GM19372 (cell line): Measurements from ENCODE around the gene SLC5A2.
A peak's percentile ranks its signal among the peaks of the same experiment; 100 is the strongest.
"Not testable (repeated sequence)": the region's sequence is repeated elsewhere in the genome, so short reads cannot be mapped to it uniquely, and the experiment has no call there.

Source experiments
- ATAC-seq: cut with Tn5 transposase; IDR thresholded peaks from one replicate; pipeline ENCODE4 v1.9.1; 2021; ENCODE audit warnings: mild to moderate bottlenecking, low read depth, moderate library complexity; ENCODE audit not compliant: unreplicated experiment

SLC5A2 gene

GRCh38 chr16:31491778-31492418, 9.0 kb downstream of the SLC5A2 start:
- ATAC-seq, result no peak

GRCh38 chr16:31493506-31494125, 10.7 kb downstream of the SLC5A2 start:
- no peak for ATAC-seq

DNA sequence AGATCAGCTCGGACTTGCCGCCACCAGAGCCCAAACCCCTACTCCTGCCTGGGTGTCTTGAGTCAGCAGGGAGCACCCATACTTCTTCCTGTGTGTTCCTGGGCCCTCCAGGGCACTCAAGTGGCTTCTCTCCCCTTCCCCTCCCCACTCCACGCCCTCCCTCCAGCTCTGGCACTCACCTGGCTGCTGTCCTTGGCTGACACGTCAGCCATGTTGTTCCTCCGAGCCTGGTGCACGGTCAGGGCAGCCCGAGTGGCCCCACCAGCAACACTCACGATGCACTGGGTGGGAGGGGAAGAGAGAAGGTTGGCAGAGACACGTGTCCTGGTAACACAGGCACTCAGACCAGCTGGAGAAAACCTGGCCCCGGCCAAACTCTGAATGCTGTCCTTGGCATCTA, 13.7 kb downstream of the SLC5A2 start:
- ATAC-seq, result no peak

GRCh38 chr16:31498493-31498892, 15.6 kb downstream of the SLC5A2 start:
- ATAC-seq, result no peak

- no peak for ATAC-seq
Observed at GRCh38 chr16:31499928-31500327, 17.0 kb downstream of the SLC5A2 start.

DNA sequence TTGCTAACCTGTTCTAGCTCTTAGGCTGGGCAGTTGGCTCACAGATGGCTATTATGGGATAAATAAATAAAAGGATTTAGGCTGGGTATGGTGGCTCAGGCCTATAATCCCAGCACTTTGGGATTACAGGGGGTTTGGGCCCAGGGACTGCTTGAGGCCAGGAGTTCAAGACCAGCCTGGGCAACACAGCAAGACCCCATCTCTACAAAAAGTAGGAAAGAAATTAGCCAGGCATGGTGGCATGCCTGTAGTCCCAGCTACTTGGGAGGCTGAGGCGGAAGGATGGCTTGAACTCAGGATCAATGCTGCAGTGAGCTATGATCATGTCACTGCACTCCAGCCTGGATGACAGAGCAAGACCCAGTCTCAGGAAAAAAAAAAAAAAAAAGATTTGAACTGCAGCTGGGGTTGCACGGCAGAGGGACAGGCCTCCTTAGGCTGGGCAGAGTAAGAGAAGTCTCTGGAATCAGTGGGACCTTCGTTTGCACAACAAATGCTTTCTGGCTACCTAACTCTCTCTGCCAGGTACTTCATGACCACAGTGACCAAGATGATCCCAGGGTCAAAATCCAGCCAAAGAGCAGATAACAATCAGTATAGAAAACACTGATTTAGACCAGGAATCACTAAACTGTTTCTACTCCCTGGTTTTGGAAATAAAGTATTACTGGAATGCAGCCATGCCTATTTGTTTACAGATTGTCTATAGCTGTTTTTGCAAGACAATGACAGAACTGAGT, 18.5 kb downstream of the SLC5A2 start:
- no peak for ATAC-seq

- ATAC-seq, result no peak
Observed at GRCh38 chr16:31501966-31502348, 19.0 kb downstream of the SLC5A2 start.

GRCh38 chr16:31502981-31503380, 20.1 kb downstream of the SLC5A2 start:
- no peak for ATAC-seq

- ATAC-seq, result not testable (repeated sequence)
Observed at GRCh38 chr16:31503555-31503954, 20.6 kb downstream of the SLC5A2 start.

DNA sequence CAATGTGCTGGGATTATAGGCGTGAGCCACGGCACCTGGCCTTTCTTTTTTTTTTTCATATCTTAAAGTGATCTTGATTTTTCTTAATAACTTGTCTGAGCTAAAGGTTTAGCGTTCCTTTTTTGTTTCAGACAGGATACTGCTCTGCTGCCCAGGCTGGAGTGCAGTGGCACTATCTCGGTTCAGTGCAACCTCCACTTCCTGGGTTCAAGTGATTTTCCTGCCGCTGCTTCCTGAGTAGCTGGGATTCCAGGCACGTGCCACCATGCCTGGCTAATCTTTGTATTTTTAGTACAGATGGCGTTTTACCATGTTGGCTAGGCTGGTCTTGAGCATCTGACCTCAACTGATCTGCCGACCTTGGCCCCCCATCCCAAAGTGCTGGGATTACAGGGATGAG, 21.2 kb downstream of the SLC5A2 start:
- no peak for ATAC-seq

DNA sequence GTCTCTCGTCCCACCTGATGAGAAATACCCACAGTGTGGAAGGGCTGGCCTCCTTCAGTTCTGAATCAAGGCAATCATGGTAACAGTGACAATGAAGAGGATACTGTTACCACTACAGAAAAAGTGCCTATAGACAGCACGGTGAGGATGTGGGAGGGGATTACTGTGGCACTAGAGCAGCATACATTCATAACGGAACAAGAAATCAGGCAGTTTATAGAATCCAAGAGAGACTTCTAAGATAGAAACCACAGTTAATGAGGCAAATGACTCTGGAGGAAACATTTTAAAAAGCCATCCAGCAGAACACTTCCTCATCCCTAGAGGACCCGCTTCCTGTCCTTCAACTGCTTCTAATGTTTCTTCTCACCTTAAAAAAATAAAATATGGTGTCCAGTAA, 22.6 kb downstream of the SLC5A2 start:
- no peak for ATAC-seq

DNA sequence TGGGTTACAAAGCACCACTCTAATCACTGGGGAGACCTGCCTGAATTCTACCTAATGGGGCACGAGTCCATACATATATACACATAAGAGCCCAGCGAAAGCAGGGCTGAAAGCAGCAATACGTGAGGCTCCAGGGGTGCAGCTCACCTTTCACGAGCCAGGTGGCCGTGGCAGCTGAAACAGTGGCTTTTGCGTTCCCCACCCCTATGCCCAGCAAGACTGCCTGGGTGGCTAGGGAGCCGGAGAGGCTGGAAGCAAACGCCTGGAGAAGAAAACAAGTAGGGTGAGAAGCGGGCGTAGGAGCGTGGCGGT, 24.6 kb downstream of the SLC5A2 start:
- ATAC-seq, result no peak

- peak; percentile 92 for ATAC-seq
Observed at GRCh38 chr16:31507929-31508705, 25.2 kb downstream of the SLC5A2 start, which contains the start of gene RUSF1. RUSF1 (minus strand) TSS chr16:31508391; CDS start chr16:31508373, 18 bp downstream.

DNA sequence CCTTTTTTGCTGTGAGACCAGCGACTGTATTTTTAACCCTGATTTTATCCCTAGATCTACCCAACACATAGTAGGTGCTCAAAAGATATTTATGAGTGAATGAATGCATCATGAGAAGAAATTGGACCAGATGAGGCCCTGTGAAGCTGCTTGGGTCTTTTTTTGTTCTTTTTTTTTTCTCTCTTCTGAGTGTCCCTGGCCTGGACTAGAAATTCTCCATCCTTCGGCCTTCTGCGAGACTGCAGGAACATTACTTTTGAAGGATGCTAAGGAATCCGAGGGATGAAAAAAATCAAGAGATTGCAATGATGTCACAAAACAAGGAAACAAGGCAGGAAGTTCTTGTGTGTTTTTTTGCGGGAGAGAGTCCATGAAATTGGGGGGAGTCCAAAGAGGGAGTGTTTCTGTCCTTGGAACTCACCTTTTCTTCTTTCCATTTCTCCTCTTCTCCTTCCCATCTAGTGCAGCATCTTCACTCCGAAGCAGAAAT, 25.8 kb downstream of the SLC5A2 start:
- ATAC-seq, result peak; percentile 3

DNA sequence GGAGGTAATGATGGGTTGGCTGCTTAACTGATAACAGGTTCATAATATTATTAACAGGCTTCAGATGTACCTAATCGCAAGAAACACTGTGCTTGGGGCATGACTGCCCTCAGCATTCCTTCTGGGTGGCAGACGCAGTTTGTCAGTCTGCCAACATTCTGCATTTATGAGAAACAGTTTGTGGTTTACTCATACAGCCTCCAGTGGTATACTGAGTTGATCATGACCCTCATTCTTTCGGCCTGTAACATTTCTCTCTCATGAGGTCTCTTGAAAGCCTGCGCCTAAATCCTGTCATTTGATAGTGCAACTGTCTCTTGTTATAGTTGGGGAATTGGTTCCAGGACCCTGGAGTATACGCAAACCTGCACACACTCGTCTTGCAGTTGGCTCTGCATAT, 30.2 kb downstream of the SLC5A2 start:
- ATAC-seq, result no peak

DNA sequence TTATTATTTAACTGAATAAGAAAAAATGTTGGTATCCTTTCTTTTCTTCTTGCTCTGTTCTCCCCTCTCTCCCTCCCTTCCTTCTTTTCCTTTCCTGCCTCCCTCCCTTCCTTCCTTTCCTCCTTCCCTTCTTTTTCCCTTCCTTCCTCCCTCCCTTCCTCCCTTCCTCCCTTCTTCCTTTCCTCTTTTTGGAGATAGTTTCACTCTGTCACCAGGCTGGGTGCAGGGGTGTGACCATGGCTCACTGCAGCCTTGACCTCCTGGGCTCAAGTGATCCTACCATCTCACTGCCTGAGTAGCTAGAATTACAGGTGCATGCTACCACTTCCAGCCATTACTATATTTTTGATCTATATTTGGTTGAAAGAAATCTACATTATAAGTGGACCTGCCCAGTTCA, 31.0 kb downstream of the SLC5A2 start:
- no peak for ATAC-seq

GRCh38 chr16:31517800-31518402, 35.0 kb downstream of the SLC5A2 start:
- no peak for ATAC-seq

GRCh38 chr16:31519759-31520431, 37.0 kb downstream of the SLC5A2 start:
- no peak for ATAC-seq

- no peak for ATAC-seq
Observed at GRCh38 chr16:31521368-31521767, 38.4 kb downstream of the SLC5A2 start.

DNA sequence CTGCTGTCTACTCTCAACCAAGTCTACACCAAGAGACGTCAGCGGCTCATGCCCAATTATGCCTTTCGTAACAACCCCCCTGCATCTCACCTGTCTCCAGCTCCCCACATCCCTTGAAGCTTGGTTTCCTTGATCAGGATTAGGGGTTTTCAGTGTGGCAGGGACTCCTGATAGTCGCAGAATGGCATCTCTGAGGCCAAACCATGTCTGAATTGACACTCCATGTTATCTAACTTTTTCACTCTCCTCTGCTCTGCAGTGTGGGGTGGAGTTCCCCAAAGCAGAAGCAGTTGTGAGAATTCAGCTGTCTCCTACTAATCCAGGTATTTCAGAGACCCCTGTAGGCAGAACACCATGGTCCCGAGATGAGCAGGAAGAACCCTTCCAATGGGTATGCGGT, 39.1 kb downstream of the SLC5A2 start:
- no peak for ATAC-seq
